ENCODE data around the gene TOR4A. TPM values are rescaled to one million over a fixed set of nuclear protein-coding genes. Genes with fewer than 3 reads are reported as not detected.

The TOR4A gene
- total RNA-seq, 2 experiments from 2014 or later = 11.7 to 22.3 TPM

DNA sequence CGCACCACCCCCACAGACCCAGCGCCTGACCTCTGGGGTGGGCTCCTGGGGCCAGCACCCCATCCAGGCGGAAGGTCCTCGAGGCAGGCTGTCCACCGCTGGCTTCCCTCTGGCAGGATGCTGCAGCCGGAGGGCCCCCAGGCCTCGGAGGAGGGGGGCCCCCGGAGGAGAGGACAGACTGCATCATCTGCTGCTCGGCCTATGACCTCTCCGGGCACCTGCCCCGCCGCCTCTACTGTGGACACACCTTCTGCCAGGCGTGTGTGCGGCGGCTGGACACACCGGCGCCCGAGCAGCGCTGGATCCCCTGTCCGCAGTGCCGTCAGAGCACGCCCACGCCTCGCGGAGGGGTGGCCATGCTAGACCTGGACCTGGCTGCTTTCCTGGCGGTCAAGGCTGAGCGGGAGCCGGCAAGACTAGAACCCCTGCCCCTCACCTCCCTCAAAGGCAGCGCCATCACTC lies 49.0 kb upstream of the TOR4A start:
- no peak overlapping the region for H3K4me2 ChIP-seq (ENCODE audit: low read length)
- H3K9me2 ChIP-seq (ENCODE audit: insufficient read depth, low read length) = no peaks in the 10 kb centered on the region
- intact Hi-C loops (cut with micrococcal nuclease; ENCODE audit: unreplicated experiment) = no loop called here
- H2AFZ ChIP-seq (ENCODE audit: low read length) = no peak overlapping the region
- no peaks in the 10 kb centered on the region for H4K20me1 ChIP-seq (ENCODE audit: insufficient read depth, low read length)
- BruUV-seq (replicated peaks) = no TSS peak
- no peaks in the 10 kb centered on the region for H3K9me3 ChIP-seq (ENCODE audit: low read length)
- TF ChIP-seq, protein P1, sequence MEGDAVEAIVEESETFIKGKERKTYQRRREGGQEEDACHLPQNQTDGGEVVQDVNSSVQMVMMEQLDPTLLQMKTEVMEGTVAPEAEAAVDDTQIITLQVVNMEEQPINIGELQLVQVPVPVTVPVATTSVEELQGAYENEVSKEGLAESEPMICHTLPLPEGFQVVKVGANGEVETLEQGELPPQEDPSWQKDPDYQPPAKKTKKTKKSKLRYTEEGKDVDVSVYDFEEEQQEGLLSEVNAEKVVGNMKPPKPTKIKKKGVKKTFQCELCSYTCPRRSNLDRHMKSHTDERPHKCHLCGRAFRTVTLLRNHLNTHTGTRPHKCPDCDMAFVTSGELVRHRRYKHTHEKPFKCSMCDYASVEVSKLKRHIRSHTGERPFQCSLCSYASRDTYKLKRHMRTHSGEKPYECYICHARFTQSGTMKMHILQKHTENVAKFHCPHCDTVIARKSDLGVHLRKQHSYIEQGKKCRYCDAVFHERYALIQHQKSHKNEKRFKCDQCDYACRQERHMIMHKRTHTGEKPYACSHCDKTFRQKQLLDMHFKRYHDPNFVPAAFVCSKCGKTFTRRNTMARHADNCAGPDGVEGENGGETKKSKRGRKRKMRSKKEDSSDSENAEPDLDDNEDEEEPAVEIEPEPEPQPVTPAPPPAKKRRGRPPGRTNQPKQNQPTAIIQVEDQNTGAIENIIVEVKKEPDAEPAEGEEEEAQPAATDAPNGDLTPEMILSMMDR (conservative IDR thresholded peaks at IDR 0.05; ENCODE audit: low read length) = no peak
- no peak for TF ChIP-seq EZH2phosphoT487 (IDR thresholded peaks at IDR 0.05; ENCODE audit: borderline replicate concordance, low read depth, low read length)
- POLR2A ChIA-PET = no interaction called here
- no peak overlapping the region for H3K27ac ChIP-seq (ENCODE audit: low read depth, low read length, poor library complexity, severe bottlenecking)
- CTCF ChIA-PET (ENCODE audit: unreplicated experiment) = no interaction called here
- no peak for DNase-seq (ENCODE audit: low spot score)
- no peaks in the 10 kb centered on the region for H3K79me2 ChIP-seq (ENCODE audit: insufficient read depth, low read depth, low read length)
- peaks cover 11% of the 10 kb centered on the region for H3K4me1 ChIP-seq (ENCODE audit: insufficient read depth, low read length, poor library complexity, severe bottlenecking)
- no peaks in the 10 kb centered on the region for H3K36me3 ChIP-seq (ENCODE audit: insufficient read depth, low read length)
- H3K4me3 ChIP-seq (ENCODE audit: low read depth, low read length, poor library complexity, severe bottlenecking) = no peak overlapping the region

DNA sequence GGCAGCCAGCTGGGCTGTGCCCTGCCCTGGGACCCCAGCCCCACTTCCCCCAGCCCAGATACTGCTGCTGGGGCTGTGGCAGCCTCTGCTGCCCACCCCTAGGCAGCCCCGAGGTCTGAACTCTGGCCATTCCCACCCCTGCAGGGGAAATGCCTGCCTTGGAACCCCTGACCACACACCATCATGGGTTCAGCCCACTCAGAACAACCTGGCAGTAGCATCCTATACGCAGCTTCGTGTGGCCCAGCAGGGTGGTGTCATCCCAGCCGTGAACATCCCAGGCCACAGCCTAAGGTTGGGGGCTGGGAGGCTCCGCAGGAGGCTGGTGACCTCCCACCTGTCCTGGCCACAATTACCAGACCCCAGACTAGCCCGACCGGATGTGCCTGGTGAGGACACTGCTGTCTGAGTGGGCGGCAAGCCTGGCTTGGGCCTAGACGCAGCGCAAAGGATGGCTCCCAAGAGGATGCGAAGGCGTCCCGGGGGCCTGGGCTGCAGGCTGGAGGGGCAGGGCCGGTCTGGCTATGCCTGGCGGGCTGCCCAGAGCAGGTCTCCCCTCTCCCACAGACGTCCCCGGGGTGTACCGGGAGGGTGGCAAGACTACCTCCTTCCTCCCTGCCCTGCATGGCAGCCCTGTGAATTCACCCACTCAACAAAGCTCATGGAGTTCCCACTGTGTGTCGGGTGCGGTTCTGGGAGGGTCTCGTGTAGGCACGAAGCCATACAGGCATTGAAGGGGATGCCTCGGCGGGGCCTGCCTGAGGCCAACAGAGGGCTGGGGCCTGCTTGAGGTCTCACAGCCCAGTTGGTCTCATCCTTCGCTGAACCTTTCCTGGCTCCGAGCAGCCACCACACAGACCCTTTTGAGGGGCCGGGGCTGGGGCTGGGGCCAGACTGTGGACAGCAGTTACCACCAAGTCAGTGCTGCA lies 48.3 kb upstream of the TOR4A start:
- no peak for DNase-seq (ENCODE audit: low spot score)
- no peaks in the 10 kb centered on the region for H3K9me3 ChIP-seq (ENCODE audit: low read length)
- BruUV-seq (replicated peaks) = no TSS peak
- H3K27ac ChIP-seq (ENCODE audit: low read depth, low read length, poor library complexity, severe bottlenecking) = no peak overlapping the region
- no peak overlapping the region for H3K4me3 ChIP-seq (ENCODE audit: low read depth, low read length, poor library complexity, severe bottlenecking)
- no peak overlapping the region for H2AFZ ChIP-seq (ENCODE audit: low read length)
- POLR2A ChIA-PET = no interaction called here
- H3K9me2 ChIP-seq (ENCODE audit: insufficient read depth, low read length) = no peaks in the 10 kb centered on the region
- no peak for TF ChIP-seq EZH2phosphoT487 (IDR thresholded peaks at IDR 0.05; ENCODE audit: borderline replicate concordance, low read depth, low read length)
- TF ChIP-seq, protein P1 (conservative IDR thresholded peaks at IDR 0.05; ENCODE audit: low read length) = no peak
- no peaks in the 10 kb centered on the region for H3K79me2 ChIP-seq (ENCODE audit: insufficient read depth, low read depth, low read length)
- no peaks in the 10 kb centered on the region for H4K20me1 ChIP-seq (ENCODE audit: insufficient read depth, low read length)
- intact Hi-C loops (cut with micrococcal nuclease; ENCODE audit: unreplicated experiment) = no loop called here
- no peak overlapping the region for H3K4me2 ChIP-seq (ENCODE audit: low read length)
- H3K36me3 ChIP-seq (ENCODE audit: insufficient read depth, low read length) = no peaks in the 10 kb centered on the region
- H3K4me1 ChIP-seq (ENCODE audit: insufficient read depth, low read length, poor library complexity, severe bottlenecking) = peaks cover 11% of the 10 kb centered on the region
- CTCF ChIA-PET (ENCODE audit: unreplicated experiment) = no interaction called here
